ENCODE results near the gene FANCI.
A peak's percentile ranks its signal among the peaks of the same experiment; 100 is the strongest.

FANCI gene

GRCh38 chr15:89243691-89244573 lies at the start of gene FANCI:
Gene FANCI, plus strand, starts transcription at chr15:89243979. Its CDS starts 3,669 bp downstream, at chr15:89247648.
- TF ChIP-seq CTCF (IDR thresholded peaks at IDR 0.05; ENCODE audit: low read depth, low read length, missing control alignments) = peak; percentile 43
- peak; percentile 86 for DNase-seq (ENCODE audit: low read depth)

GRCh38 chr15:89194608-89195007 lies 49.2 kb upstream of the FANCI start:
- no peak for DNase-seq (ENCODE audit: low read depth)
- no peak for TF ChIP-seq CTCF (IDR thresholded peaks at IDR 0.05; ENCODE audit: low read depth, low read length, missing control alignments)
- H3K4me3 ChIP-seq (ENCODE audit: low read depth, low read length) = no peak overlapping the region

More at GRCh38 chr15:89243691-89244573, at the start of gene FANCI:
- H3K4me3 ChIP-seq (ENCODE audit: low read depth, low read length) = peak within 1 kb of the TSS; percentile 78

- no peak overlapping the region for H3K4me3 ChIP-seq (ENCODE audit: low read depth, low read length)
- no peak for TF ChIP-seq CTCF (IDR thresholded peaks at IDR 0.05; ENCODE audit: low read depth, low read length, missing control alignments)
- no peak for DNase-seq (ENCODE audit: low read depth)
Measured at GRCh38 chr15:89195836-89196235, 47.9 kb upstream of the FANCI start.

GRCh38 chr15:89196241-89196640 lies 47.5 kb upstream of the FANCI start:
- no peak for TF ChIP-seq CTCF (IDR thresholded peaks at IDR 0.05; ENCODE audit: low read depth, low read length, missing control alignments)
- H3K4me3 ChIP-seq (ENCODE audit: low read depth, low read length) = no peak overlapping the region
- DNase-seq (ENCODE audit: low read depth) = no peak

- no peak for DNase-seq (ENCODE audit: low read depth)
- H3K4me3 ChIP-seq (ENCODE audit: low read depth, low read length) = no peak overlapping the region
- TF ChIP-seq CTCF (IDR thresholded peaks at IDR 0.05; ENCODE audit: low read depth, low read length, missing control alignments) = no peak
Measured at GRCh38 chr15:89196994-89197393, 46.8 kb upstream of the FANCI start.

- TF ChIP-seq CTCF (IDR thresholded peaks at IDR 0.05; ENCODE audit: low read depth, low read length, missing control alignments) = no peak
- DNase-seq (ENCODE audit: low read depth) = no peak
- H3K4me3 ChIP-seq (ENCODE audit: low read depth, low read length) = no peak overlapping the region
Measured at GRCh38 chr15:89197503-89197971, 46.2 kb upstream of the FANCI start.

Data from GM12864 (cell line).